NT2/D1 (cell line): ENCODE results near the gene PAPSS2.

ENCODE experiments used
- DNase-seq: peaks from one replicate; pipeline ENCODE4 v3.0.0-alpha.2; 2011; ENCODE audit warnings: low read depth, low spot score
- H3K27me3 ChIP-seq: 2 replicates; pipeline ENCODE4 v1.6.0; 2011; ENCODE audit warnings: mild to moderate bottlenecking; ENCODE audit not compliant: insufficient read length, insufficient read depth
- H3K36me3 ChIP-seq: 2 replicates; pipeline ENCODE4 v1.6.1; 2011; ENCODE audit warnings: mild to moderate bottlenecking, low read length, mixed read lengths; ENCODE audit not compliant: insufficient read depth, insufficient read length
- H3K4me1 ChIP-seq: 2 replicates; pipeline ENCODE4 v1.5.1; 2011; ENCODE audit not compliant: insufficient read depth, insufficient read length
- H3K4me3 ChIP-seq: 2 replicates; pipeline ENCODE4 v1.5.1; 2011; ENCODE audit warnings: low read depth; ENCODE audit not compliant: insufficient read length
- H3K9ac ChIP-seq: 2 replicates; pipeline ENCODE4 v1.6.0; 2011; ENCODE audit warnings: low read depth; ENCODE audit not compliant: insufficient read length
- H3K9me3 ChIP-seq: 2 replicates; pipeline ENCODE4 v1.5.1; 2011; ENCODE audit warnings: mild to moderate bottlenecking, low read length; ENCODE audit not compliant: insufficient read depth
- SUZ12 ChIP-seq: IDR thresholded peaks from 2 replicates; pipeline ENCODE4 v1.6.1; 2011; ENCODE audit not compliant: insufficient read length, insufficient read depth; ENCODE audit errors: extremely low read depth
- YY1 ChIP-seq: IDR thresholded peaks from 2 replicates; pipeline ENCODE4 v1.6.1; 2011; ENCODE audit not compliant: insufficient read length, insufficient read depth
- ZNF274 ChIP-seq: IDR thresholded peaks from 2 replicates; pipeline ENCODE4 v1.6.1; 2011; ENCODE audit warnings: mild to moderate bottlenecking, low read depth, low read length

Gene PAPSS2

DNA sequence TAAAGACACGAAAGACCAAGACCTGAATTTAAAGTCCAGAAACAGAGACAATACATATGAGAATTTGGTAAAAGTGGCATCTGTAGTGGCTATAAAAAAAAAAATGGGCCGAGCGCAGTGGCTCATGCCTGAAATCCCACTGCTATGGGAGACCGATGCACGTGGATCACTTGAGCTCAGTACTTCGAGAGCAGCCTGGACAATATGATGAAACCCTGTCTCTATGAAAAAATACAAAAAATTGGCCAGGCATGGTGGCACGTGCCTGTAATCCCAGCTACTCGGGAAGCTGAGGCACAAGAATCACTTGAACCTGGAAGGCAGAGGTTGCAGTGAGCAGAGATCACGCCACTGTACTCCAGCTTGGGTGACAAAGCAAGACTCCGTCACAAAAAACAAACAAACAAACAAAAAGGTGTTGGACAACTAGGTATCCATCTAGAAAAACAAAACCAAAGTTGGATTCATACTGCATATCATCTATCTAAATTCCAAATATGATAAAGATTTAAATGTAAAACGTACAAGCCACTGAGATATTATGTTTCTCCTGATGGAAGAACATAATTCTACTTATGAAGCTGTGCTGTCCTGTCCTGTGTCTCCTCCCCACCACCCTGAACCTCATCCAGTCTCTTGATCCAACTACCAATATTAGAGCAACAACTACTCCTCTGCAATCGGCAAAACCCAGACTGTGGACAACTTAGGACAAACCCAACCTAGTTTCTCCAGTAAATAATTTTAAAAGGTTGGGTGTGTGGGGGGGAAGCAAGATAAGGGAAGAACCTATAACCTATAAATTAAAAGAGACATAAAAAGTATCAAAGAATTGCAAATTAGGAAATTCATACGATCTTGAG lies 104.6 kb downstream of the PAPSS2 start:
- no peak overlapping the region for H3K4me3 ChIP-seq
- H3K9ac ChIP-seq = no peak overlapping the region
- DNase-seq = no peak
- no peaks in the 10 kb centered on the region for H3K9me3 ChIP-seq
- TF ChIP-seq SUZ12 (no peak), YY1 (no peak), ZNF274 (no peak)
- H3K4me1 ChIP-seq = no peaks in the 10 kb centered on the region
- no peaks in the 10 kb centered on the region for H3K27me3 ChIP-seq
- peaks cover 43% of the 10 kb centered on the region for H3K36me3 ChIP-seq

DNA sequence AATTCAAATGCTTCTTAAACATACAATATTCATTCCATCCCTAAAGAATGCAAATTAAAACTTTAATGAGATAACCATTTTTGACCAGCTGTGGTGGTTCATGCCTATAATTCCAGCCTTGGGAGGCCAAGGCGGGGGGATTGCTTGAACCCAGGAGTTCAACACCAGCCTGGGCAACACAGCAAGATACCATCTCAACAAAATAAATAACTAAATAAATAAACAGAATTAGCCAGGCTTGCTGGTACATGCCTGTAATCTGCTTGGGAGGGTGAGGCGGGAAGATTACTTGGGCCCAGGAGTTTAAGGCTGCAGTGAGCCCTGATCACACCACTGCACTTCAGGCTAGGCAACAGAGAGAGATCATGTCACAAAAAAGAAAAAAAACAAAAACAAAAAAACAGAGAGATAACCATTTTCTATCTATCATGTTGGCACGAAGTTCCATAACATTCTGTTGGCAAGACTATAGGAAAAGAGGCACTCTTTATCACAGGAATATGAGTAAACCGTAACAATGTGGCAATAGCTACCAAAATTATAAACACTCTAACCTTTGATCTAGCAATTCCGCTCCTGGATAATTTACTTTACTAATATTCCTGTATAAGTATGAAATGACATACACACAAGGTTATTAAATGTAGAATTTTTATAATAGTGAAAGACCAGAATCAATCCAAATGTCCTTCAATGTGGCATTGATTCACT lies 106.1 kb downstream of the PAPSS2 start:
- no peak for DNase-seq
- TF ChIP-seq YY1 (no peak), ZNF274 (no peak), SUZ12 (no peak)
- no peaks in the 10 kb centered on the region for H3K4me1 ChIP-seq
- no peaks in the 10 kb centered on the region for H3K27me3 ChIP-seq
- H3K9ac ChIP-seq = no peak overlapping the region
- peaks cover 40% of the 10 kb centered on the region for H3K36me3 ChIP-seq
- no peak overlapping the region for H3K4me3 ChIP-seq
- H3K9me3 ChIP-seq = no peaks in the 10 kb centered on the region

DNA sequence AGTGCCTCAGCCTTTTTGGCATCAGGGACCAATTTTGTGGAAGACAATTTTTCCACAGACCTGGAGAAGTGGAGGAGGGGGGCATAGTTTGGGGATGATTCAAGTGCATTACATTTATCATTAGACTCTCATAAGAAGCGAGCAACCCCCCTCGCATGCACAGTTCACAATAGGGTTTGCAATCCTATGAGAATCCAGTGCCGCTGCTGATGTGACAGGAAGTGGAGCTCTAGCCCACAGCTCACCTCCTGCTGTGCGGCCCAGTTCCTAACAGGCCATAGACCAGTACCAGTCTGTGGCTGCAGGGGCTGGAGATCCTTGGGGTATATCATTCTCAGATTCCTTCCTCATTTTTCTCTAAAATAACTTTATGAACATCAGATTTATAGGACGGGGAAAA lies 107.6 kb downstream of the PAPSS2 start:
- no peaks in the 10 kb centered on the region for H3K9me3 ChIP-seq
- no peak for DNase-seq
- peaks cover 47% of the 10 kb centered on the region for H3K36me3 ChIP-seq
- H3K4me1 ChIP-seq = no peaks in the 10 kb centered on the region
- H3K4me3 ChIP-seq = no peak overlapping the region
- H3K9ac ChIP-seq = no peak overlapping the region
- no peaks in the 10 kb centered on the region for H3K27me3 ChIP-seq
- TF ChIP-seq ZNF274 (no peak), YY1 (no peak), SUZ12 (no peak)

DNA sequence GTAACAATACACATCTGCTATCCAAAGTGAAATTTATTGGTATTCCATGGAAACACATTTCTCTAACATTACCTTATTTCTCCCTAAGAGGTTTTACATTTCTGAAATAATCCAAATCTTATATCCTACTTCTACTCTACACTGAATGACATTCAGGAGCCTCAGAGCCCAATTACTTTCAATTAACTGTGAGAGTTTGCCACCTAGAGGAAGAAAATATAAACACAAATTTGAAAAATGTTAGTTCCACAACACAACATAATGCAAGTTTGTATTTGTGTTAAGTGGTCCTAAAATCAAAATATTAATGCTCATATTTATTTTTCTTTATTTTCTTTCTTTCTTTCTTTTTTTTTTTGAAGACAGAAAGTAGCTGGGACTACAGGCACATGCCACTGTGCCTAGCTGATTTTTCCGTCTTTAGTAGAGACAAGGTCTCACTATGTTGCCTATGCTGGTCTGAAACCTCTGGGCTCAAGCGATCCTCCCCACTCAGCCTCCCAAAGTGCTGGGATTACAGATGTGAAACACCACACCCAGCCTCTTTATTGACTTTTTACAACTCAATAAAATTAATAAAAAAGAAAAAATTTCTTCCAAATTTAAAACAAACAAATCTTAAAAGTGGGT lies 112.3 kb downstream of the PAPSS2 start:
- Histone ChIP-seq H3K36me3 (peaks cover 30% of the 10 kb centered on the region), H3K4me1 (no peaks in the 10 kb centered on the region), H3K4me3 (no peak overlapping the region), H3K9ac (no peak overlapping the region), H3K9me3 (no peaks in the 10 kb centered on the region), H3K27me3 (no peaks in the 10 kb centered on the region)
- no peak for DNase-seq
- no peak for TF ChIP-seq YY1
- TF ChIP-seq SUZ12 = no peak
- TF ChIP-seq ZNF274 = no peak

DNA sequence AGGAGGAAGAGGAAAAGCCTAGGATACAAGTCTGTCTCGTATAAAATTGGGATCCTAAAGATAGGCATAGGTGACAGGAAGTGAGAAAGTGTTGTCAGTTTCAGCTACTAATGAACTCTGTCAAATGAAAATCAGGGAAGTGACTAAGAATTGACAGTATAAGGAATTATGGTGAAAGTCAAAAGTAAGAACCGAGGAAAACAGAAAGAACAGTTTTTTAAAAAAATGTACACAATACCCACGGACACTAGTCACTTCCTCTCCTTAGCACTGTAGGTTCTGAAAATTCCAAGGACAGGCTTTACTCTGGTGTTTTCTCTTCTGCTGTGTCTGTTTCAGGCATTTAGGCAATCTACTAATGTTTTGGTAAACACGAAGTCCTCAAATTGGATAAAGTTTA lies 116.1 kb downstream of the PAPSS2 start:
- H3K9me3 ChIP-seq = no peaks in the 10 kb centered on the region
- TF ChIP-seq SUZ12 = no peak
- TF ChIP-seq ZNF274 = no peak
- no peak for TF ChIP-seq YY1
- no peaks in the 10 kb centered on the region for H3K4me1 ChIP-seq
- no peak for DNase-seq
- H3K27me3 ChIP-seq = no peaks in the 10 kb centered on the region
- H3K36me3 ChIP-seq = peaks cover 18% of the 10 kb centered on the region
- no peak overlapping the region for H3K9ac ChIP-seq
- no peak overlapping the region for H3K4me3 ChIP-seq

DNA sequence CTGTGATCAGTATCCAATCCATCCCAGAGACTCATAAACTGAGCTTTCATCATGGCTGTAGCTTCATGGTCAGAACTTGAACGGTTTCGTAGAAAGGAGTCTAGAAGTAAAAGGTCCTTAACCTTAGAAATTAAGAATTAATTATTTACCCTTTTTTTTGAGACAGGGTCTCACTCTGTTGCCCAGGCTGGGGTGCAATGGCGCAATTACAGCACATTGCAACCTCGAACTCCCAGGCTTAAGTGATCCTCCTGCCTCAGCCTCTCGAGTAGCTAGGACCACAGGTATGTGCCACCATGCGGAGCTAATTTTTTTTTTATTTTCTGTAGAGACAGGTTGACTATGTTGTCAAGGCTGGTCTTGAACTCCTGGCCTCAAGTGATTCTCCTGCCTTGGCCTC lies 116.7 kb downstream of the PAPSS2 start:
- Histone ChIP-seq H3K4me1 (no peaks in the 10 kb centered on the region), H3K36me3 (peaks cover 12% of the 10 kb centered on the region), H3K4me3 (no peak overlapping the region), H3K9ac (no peak overlapping the region), H3K9me3 (no peaks in the 10 kb centered on the region), H3K27me3 (no peaks in the 10 kb centered on the region)
- no peak for DNase-seq
- TF ChIP-seq YY1 = no peak

DNA sequence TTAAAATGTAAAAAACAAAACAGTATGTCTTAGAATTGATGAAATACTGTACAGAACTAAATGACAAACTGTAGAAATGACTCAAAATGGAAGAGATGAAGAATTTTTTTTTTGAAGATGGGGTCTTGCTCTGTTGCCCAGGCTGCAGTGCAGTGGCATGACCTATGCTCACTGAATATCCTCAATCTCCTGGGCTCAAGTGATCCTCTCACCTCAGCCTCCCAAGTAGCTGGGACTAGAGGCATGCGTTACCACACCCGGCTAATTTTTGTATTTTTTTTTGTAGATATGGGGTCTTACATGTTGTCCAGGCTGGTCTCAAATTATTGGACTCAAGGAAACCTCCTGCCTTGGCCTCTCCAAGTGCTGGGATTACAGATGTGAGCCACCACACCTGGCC lies 121.9 kb downstream of the PAPSS2 start:
- Histone ChIP-seq H3K4me1 (no peaks in the 10 kb centered on the region), H3K9me3 (no peaks in the 10 kb centered on the region), H3K4me3 (no peak overlapping the region), H3K36me3 (peaks cover 31% of the 10 kb centered on the region), H3K27me3 (no peaks in the 10 kb centered on the region), H3K9ac (no peak overlapping the region)
- TF ChIP-seq SUZ12 = no peak
- no peak for TF ChIP-seq ZNF274
- no peak for TF ChIP-seq YY1
- no peak for DNase-seq
